ENCODE results near the gene PNPO.

Gene PNPO

DNA sequence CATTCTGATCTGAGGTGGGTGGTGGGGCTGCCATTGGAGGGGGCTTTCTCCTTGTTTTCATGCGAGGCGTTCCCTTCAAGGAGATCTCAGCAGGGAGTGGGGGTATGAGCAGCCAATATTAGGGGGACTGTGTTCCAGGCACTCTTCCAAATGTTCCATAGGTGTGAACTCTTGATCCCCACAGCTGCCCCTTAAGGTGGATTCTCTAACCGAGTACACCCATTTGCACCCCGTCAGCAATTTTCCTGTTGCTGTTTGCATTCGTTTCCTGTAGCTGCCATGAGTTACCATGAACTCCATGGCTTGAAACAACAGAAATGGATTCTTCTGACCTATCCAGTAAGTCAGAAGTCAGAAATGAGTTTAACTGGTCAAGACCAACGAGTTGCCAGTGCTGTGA, 20.0 kb downstream of the PNPO start:
- TF ChIP-seq FOXP2 (optimal IDR thresholded peaks at IDR 0.05; ENCODE audit: borderline replicate concordance, extremely low read depth, extremely low read length, insufficient read depth), result no peak
- no peak for TF ChIP-seq SIN3A (IDR thresholded peaks at IDR 0.05; ENCODE audit: borderline replicate concordance, insufficient read depth, low read length)
- TF ChIP-seq TAF1 (IDR thresholded peaks at IDR 0.05; ENCODE audit: borderline replicate concordance, insufficient read depth, low read length), result no peak
- TF ChIP-seq, protein P1, sequence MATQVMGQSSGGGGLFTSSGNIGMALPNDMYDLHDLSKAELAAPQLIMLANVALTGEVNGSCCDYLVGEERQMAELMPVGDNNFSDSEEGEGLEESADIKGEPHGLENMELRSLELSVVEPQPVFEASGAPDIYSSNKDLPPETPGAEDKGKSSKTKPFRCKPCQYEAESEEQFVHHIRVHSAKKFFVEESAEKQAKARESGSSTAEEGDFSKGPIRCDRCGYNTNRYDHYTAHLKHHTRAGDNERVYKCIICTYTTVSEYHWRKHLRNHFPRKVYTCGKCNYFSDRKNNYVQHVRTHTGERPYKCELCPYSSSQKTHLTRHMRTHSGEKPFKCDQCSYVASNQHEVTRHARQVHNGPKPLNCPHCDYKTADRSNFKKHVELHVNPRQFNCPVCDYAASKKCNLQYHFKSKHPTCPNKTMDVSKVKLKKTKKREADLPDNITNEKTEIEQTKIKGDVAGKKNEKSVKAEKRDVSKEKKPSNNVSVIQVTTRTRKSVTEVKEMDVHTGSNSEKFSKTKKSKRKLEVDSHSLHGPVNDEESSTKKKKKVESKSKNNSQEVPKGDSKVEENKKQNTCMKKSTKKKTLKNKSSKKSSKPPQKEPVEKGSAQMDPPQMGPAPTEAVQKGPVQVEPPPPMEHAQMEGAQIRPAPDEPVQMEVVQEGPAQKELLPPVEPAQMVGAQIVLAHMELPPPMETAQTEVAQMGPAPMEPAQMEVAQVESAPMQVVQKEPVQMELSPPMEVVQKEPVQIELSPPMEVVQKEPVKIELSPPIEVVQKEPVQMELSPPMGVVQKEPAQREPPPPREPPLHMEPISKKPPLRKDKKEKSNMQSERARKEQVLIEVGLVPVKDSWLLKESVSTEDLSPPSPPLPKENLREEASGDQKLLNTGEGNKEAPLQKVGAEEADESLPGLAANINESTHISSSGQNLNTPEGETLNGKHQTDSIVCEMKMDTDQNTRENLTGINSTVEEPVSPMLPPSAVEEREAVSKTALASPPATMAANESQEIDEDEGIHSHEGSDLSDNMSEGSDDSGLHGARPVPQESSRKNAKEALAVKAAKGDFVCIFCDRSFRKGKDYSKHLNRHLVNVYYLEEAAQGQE (IDR thresholded peaks at IDR 0.05; ENCODE audit: insufficient read depth in 1 of 2, low read depth in 2 of 2, low read length in 2 of 2), result no peak
- TF ChIP-seq POLR2AphosphoS5 (IDR thresholded peaks at IDR 0.05; ENCODE audit: low read depth, low read length), result no peak

DNA sequence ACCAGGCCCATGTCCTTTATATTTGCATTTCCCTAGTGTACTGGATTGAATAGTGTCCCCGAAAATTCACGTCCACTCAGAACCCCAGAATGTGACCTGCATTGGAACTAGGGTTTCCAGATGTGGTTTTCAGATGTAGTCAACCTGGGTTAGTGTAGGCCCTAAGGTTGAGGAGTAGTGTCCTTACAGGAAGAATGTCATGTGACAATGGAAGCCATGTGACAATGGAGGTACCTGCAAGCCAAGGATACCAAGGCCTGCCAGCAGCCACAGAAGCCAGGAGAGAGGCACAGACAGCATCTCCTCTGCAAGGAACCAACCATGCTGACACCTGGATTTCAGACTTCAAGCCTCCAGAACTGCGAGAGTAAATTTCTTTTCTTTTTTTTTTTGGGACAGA, 21.5 kb downstream of the PNPO start:
- TF ChIP-seq TAF1 (IDR thresholded peaks at IDR 0.05; ENCODE audit: borderline replicate concordance, insufficient read depth, low read length) (no peak), SIN3A (IDR thresholded peaks at IDR 0.05; ENCODE audit: borderline replicate concordance, insufficient read depth, low read length) (no peak), POLR2AphosphoS5 (IDR thresholded peaks at IDR 0.05; ENCODE audit: low read depth, low read length) (no peak), FOXP2 (optimal IDR thresholded peaks at IDR 0.05; ENCODE audit: borderline replicate concordance, extremely low read depth, extremely low read length, insufficient read depth) (no peak)
- TF ChIP-seq, protein P1 (IDR thresholded peaks at IDR 0.05; ENCODE audit: insufficient read depth in 1 of 2, low read depth in 2 of 2, low read length in 2 of 2), result no peak

DNA sequence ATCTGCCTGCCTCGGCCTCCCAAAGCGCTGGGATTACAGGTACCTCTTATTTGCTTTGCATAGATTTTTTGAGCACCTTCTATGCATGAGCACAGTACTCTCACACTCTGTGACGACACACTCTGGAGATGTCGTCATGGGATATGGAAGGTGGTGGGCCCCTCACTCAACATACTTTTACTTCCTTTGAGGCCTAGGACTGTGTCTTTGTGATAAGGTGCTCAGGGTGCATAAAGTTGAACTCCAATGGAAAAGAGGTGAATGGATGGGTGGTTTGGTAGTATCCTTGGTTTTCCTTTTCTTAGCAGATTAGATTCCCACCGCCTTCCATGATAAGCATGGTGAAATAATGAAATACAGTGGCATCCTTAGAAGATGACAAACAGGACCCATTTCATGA, 23.5 kb downstream of the PNPO start:
- TF ChIP-seq TAF1 (IDR thresholded peaks at IDR 0.05; ENCODE audit: borderline replicate concordance, insufficient read depth, low read length) (no peak), FOXP2 (optimal IDR thresholded peaks at IDR 0.05; ENCODE audit: borderline replicate concordance, extremely low read depth, extremely low read length, insufficient read depth) (no peak), SIN3A (IDR thresholded peaks at IDR 0.05; ENCODE audit: borderline replicate concordance, insufficient read depth, low read length) (no peak), POLR2AphosphoS5 (IDR thresholded peaks at IDR 0.05; ENCODE audit: low read depth, low read length) (no peak)
- TF ChIP-seq, protein P1 (IDR thresholded peaks at IDR 0.05; ENCODE audit: insufficient read depth in 1 of 2, low read depth in 2 of 2, low read length in 2 of 2), result no peak

DNA sequence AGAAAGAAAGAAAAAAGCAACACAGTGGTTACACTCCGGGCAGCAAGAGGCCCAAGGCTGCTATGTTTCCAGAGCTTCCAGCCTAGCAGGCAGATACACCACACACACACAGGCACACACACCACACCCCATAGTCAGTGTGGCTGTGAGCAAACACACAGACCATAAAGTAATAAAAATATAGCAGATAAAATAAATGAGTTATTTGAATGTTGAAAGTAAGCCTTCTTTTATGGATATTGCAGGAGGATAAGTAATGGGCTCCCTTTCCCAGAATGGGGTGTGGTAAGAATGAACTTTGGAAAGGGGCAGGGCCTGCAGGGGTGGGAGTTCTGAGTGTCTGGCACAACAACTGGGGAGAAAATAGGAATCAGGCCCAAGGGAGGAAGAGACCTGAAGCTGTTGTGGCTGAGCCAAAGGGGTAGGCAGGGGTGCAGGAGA, 24.7 kb downstream of the PNPO start:
- TF ChIP-seq POLR2AphosphoS5 (IDR thresholded peaks at IDR 0.05; ENCODE audit: low read depth, low read length), result no peak
- TF ChIP-seq FOXP2 (optimal IDR thresholded peaks at IDR 0.05; ENCODE audit: borderline replicate concordance, extremely low read depth, extremely low read length, insufficient read depth), result no peak
- no peak for TF ChIP-seq TAF1 (IDR thresholded peaks at IDR 0.05; ENCODE audit: borderline replicate concordance, insufficient read depth, low read length)
- no peak for TF ChIP-seq SIN3A (IDR thresholded peaks at IDR 0.05; ENCODE audit: borderline replicate concordance, insufficient read depth, low read length)
- TF ChIP-seq, protein P1 (IDR thresholded peaks at IDR 0.05; ENCODE audit: insufficient read depth in 1 of 2, low read depth in 2 of 2, low read length in 2 of 2), result no peak
